Measurements from ENCODE around the gene PDE3B.

The PDE3B gene

GRCh38 chr11:14764179-14764578 is 120.6 kb downstream of the PDE3B start:
- no peaks in the 10 kb centered on the region for H3K9me3 ChIP-seq (ENCODE audit: control insufficient read depth, low read length)
- H3K79me2 ChIP-seq: no peaks in the 10 kb centered on the region
- H3K4me1 ChIP-seq: no peaks in the 10 kb centered on the region
- H3K4me3 ChIP-seq (ENCODE audit: low read depth, low read length): no peak overlapping the region
- H3K27me3 ChIP-seq (ENCODE audit: control insufficient read depth, insufficient read depth, low read length): no peaks in the 10 kb centered on the region
- H2AFZ ChIP-seq: no peak overlapping the region
- H3K9ac ChIP-seq: no peak overlapping the region
- no peak overlapping the region for H3K27ac ChIP-seq
- TF ChIP-seq, protein P1, sequence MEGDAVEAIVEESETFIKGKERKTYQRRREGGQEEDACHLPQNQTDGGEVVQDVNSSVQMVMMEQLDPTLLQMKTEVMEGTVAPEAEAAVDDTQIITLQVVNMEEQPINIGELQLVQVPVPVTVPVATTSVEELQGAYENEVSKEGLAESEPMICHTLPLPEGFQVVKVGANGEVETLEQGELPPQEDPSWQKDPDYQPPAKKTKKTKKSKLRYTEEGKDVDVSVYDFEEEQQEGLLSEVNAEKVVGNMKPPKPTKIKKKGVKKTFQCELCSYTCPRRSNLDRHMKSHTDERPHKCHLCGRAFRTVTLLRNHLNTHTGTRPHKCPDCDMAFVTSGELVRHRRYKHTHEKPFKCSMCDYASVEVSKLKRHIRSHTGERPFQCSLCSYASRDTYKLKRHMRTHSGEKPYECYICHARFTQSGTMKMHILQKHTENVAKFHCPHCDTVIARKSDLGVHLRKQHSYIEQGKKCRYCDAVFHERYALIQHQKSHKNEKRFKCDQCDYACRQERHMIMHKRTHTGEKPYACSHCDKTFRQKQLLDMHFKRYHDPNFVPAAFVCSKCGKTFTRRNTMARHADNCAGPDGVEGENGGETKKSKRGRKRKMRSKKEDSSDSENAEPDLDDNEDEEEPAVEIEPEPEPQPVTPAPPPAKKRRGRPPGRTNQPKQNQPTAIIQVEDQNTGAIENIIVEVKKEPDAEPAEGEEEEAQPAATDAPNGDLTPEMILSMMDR (IDR thresholded peaks at IDR 0.05): no peak
- no peak overlapping the region for H3K4me2 ChIP-seq (ENCODE audit: low read length)
- H3K36me3 ChIP-seq (ENCODE audit: control insufficient read depth, insufficient read depth, low read length): no peaks in the 10 kb centered on the region

DNA sequence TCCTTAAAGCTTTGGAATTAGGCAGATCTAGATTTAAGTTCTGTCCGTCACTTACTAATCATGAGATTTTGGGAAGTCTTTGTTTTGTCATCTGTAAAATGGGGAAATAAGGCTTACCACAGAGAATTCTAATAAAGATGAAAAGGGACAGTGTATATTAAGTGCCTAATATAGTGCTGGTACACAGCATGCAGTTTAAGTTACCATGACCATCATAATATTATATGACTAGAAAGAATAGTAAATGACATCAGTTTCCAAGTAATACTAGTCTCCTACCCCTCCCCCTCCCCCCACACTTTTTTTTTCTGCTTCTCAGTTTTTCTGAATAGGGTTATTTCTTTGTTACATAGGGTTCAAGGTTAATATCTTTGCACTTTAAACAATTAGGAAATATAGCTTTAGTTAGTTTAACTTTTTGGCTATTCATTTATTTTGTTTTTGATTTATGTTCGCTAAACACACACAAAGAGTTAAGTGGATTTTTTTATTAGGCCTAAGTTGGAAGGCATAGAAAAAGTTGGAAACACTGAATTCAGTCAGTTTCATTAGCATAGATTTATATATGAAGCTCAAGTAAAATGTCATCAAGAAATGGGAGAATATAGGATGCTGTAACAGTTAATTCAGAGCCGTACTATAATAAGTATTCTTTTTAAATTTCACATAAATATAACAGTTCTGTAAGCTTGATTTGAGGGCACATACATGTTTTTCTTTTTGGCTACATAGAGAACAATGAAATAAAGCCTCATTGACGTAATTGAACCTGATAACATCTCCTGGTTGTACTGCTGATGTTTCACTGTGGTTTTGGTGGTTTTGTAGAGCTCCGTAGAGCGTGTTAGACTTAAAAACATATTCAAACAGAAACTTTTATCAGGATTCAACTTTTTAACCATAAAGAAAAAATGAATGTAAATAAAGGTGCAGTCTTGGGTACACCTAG is 121.2 kb downstream of the PDE3B start:
- Histone ChIP-seq H3K9me3 (ENCODE audit: control insufficient read depth, low read length) (no peaks in the 10 kb centered on the region), H3K9ac (no peak overlapping the region), H3K36me3 (ENCODE audit: control insufficient read depth, insufficient read depth, low read length) (no peaks in the 10 kb centered on the region), H3K4me1 (no peaks in the 10 kb centered on the region), H2AFZ (no peak overlapping the region), H3K4me2 (ENCODE audit: low read length) (no peak overlapping the region), H3K27me3 (ENCODE audit: control insufficient read depth, insufficient read depth, low read length) (no peaks in the 10 kb centered on the region), H3K79me2 (no peaks in the 10 kb centered on the region), H3K27ac (no peak overlapping the region), H3K4me3 (ENCODE audit: low read depth, low read length) (no peak overlapping the region)
- TF ChIP-seq, protein P1 (IDR thresholded peaks at IDR 0.05): no peak

DNA sequence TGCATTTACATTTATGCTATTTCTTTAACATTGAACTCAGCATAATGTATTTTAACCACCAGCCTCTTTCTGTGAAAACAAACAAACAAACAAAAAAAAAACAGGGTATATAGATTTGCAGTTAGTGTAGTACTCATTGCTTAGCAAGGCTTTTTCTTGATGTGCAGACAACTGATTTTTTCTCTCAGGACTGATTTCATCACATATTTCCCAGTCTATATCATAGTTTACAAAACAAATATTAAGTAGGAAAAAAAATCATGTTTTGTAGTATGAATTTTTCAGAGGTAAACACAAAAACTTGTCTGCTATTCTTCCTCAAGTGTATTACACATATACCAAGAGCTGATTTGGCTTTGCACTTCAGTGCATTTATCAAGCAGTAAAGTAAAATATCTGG is 123.0 kb downstream of the PDE3B start:
- Histone ChIP-seq H3K27ac (no peak overlapping the region), H3K79me2 (no peaks in the 10 kb centered on the region), H3K4me3 (ENCODE audit: low read depth, low read length) (no peak overlapping the region), H3K27me3 (ENCODE audit: control insufficient read depth, insufficient read depth, low read length) (no peaks in the 10 kb centered on the region), H3K36me3 (ENCODE audit: control insufficient read depth, insufficient read depth, low read length) (no peaks in the 10 kb centered on the region), H3K4me2 (ENCODE audit: low read length) (no peak overlapping the region), H2AFZ (no peak overlapping the region), H3K9ac (no peak overlapping the region), H3K4me1 (no peaks in the 10 kb centered on the region), H3K9me3 (ENCODE audit: control insufficient read depth, low read length) (no peaks in the 10 kb centered on the region)
- TF ChIP-seq, protein P1 (IDR thresholded peaks at IDR 0.05): no peak

DNA sequence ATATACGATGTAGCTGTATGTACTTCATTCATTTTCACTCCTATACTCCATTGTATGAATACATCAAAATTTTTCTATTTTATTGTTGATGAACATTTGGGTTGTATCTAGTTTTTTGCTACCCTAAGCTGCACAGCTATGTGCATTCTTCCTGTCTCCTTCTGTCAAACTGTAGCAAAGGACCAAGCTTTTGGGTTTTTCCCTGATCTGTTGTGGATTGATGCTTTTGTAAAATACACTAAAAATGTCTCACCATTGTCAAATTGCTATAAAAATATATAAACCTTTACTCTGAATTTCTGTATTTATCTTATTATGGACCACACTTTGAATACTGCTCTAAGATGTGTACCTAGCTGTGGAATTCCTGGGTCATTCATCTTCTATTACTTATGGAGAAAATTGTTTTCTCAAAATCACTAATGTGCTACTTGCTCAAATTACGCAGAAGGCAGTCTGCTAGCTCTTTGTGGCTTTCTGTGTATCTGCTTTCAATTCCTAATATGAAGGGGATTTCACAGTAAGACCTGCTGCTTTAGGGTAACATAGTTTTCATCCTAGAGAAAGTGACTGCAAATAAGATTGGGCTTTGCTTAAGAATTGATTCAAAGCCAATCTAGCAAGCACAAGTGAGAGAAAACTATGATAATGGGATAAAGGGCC is 125.1 kb downstream of the PDE3B start:
- no peaks in the 10 kb centered on the region for H3K9me3 ChIP-seq (ENCODE audit: control insufficient read depth, low read length)
- no peaks in the 10 kb centered on the region for H3K79me2 ChIP-seq
- H3K27ac ChIP-seq: no peak overlapping the region
- H3K9ac ChIP-seq: no peak overlapping the region
- H3K36me3 ChIP-seq (ENCODE audit: control insufficient read depth, insufficient read depth, low read length): no peaks in the 10 kb centered on the region
- no peaks in the 10 kb centered on the region for H3K27me3 ChIP-seq (ENCODE audit: control insufficient read depth, insufficient read depth, low read length)
- no peak overlapping the region for H2AFZ ChIP-seq
- H3K4me3 ChIP-seq (ENCODE audit: low read depth, low read length): no peak overlapping the region
- TF ChIP-seq, protein P1 (IDR thresholded peaks at IDR 0.05): no peak
- H3K4me1 ChIP-seq: no peaks in the 10 kb centered on the region
- no peak overlapping the region for H3K4me2 ChIP-seq (ENCODE audit: low read length)
